Fibroblast of lung (primary cell): ENCODE measurements around the gene KCNJ9.

Source experiments
- EZH2 ChIP-seq: IDR thresholded peaks from 2 replicates; pipeline ENCODE4 v1.5.1; 2012; ENCODE audit warnings: low read length, control low read depth, mild to moderate bottlenecking; ENCODE audit errors: missing control alignments
- TF ChIP-seq, protein P1 (sequence below), 2 donors: IDR thresholded peaks in 1 of 2; conservative IDR thresholded peaks in 1 of 2; 1 replicate in 1 of 2; 2 replicates in 1 of 2; pipeline ENCODE4 v1.5.1; 2011 to 2012; ENCODE audit warnings: low read length in 2 of 2, control low read depth in 1 of 2, inconsistent platforms in 1 of 2, low read depth in 1 of 2, mild to moderate bottlenecking in 1 of 2

DNA sequence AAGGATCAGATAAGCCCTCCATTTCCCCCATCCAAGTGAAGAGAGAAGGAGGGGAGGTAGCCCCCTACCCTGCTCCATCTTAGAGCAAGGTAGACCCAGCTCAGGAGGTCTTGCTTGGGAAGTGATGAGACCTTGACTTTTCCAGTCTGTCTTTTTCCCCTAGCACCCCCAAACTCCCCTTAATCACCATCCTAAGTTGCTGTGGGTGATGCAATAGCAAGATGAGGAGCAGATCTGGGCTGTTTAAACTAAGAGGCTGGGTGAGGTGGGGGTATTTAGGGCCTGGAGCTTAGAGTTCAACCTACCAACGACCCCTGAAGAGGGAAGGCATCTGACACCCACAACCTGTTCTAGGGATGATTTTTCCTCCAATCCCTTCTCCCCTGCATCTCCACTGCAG lies 36.0 kb downstream of the KCNJ9 start:
- TF ChIP-seq, protein P1, sequence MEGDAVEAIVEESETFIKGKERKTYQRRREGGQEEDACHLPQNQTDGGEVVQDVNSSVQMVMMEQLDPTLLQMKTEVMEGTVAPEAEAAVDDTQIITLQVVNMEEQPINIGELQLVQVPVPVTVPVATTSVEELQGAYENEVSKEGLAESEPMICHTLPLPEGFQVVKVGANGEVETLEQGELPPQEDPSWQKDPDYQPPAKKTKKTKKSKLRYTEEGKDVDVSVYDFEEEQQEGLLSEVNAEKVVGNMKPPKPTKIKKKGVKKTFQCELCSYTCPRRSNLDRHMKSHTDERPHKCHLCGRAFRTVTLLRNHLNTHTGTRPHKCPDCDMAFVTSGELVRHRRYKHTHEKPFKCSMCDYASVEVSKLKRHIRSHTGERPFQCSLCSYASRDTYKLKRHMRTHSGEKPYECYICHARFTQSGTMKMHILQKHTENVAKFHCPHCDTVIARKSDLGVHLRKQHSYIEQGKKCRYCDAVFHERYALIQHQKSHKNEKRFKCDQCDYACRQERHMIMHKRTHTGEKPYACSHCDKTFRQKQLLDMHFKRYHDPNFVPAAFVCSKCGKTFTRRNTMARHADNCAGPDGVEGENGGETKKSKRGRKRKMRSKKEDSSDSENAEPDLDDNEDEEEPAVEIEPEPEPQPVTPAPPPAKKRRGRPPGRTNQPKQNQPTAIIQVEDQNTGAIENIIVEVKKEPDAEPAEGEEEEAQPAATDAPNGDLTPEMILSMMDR (conservative IDR thresholded peaks at IDR 0.05 in 1 of 2, IDR thresholded peaks at IDR 0.05 in 1 of 2; ENCODE audit: low read depth in 1 of 2, low read length in 2 of 2): no peak
- TF ChIP-seq EZH2: no peak
